Right kidney (tissue), 1 donor: ENCODE results near the gene MYO3B.
"Not testable (repeated sequence)": the region's sequence is repeated elsewhere in the genome, so short reads cannot be mapped to it uniquely, and the experiment has no call there.

Experiments
- DNase-seq: peaks from one replicate; pipeline ENCODE4 v3.0.0-alpha.2; 2016

The MYO3B gene

DNA sequence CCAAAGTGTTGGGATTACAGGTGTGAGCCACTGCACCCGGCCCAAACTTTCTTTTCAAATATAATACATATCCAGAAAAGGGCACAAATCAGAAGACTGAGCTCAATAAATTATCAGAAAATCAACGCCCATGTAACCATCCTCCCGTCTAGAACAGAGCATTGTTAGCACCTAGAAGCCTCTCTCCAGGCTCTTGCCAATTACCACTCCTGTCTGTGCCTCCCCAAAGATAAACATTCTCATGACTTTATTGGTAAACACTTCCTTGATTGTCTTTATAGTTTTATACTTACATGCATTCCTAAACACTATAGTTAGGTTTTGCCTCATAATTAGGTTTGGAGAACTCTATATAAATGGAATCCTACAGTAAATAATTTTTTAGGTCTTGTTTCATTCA is 478.7 kb downstream of the MYO3B start:
- DNase-seq = no peak

DNA sequence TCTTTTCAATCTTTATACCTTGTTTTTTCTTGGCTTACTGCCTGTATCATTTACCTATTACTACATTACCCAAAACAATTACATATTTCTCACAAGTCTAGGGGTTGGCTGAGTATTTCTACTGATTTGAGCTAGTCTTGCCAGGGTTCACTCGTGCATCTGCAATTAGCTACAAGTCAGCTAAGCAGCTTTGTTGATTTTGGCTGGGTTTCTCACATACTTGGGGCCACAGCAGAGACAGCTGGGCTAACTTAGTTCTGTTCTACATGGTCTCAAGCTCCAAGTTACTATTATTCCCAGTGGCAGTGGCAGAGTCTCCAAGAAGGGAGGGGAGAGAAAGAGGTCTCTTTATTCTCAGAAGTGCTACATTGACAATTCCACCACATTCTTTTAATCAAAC is 482.5 kb downstream of the MYO3B start:
- no peak for DNase-seq

DNA sequence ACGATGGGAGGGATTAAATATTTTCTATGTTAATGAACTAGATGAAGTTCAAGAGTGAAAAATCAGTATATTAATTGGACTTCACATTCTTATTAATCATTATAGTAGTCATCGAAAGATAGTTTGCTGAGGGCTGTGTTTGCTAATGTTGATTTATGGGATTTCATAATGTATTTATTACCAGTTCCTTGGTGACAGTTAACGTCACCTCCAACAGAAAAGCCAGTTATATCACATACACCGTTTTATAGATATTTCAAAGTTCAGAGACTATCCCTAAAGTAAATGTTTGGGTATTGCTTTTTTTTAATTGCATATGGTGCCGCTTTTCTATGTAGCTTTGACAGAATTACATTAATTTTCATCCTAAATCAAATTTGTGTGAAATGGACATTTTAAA is 487.8 kb downstream of the MYO3B start:
- no peak for DNase-seq

DNA sequence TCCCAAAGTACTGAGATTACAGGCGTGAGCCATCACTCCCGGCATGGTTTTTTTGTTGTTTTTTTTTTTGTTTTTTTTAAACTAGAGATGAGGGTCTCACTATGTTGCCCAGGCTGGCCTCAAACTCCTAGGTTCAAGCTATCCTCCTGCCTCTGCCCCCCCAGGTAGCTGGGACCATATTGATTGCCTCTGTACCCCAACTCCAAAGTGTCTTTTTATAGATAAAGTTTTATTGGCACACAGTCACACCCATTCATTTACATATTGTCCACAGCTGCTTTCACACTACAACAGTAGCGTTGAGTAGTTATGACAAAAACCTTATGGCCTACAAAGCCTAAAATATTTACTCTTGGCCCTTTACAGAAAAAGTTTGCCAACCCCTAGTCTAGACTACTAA is 492.0 kb downstream of the MYO3B start:
- DNase-seq = no peak

DNA sequence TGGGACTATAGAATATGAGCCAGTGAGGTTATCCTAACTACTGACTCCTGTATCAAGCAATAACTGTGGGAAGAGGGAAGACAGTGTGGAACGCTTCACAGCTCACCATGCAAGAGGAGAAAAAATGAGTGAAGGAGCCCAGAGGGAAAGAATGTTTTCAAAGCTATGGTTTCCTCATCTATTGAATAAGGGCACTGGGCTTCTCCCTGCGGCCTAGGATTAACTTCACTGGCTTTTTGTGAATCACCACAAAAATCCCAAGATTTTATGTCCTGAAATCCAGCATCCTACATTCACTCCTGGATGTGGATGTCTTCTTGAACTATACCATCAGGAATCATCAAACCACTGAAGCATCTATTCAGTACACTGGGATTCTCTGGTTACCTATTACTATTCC is 492.7 kb downstream of the MYO3B start:
- DNase-seq = no peak

DNA sequence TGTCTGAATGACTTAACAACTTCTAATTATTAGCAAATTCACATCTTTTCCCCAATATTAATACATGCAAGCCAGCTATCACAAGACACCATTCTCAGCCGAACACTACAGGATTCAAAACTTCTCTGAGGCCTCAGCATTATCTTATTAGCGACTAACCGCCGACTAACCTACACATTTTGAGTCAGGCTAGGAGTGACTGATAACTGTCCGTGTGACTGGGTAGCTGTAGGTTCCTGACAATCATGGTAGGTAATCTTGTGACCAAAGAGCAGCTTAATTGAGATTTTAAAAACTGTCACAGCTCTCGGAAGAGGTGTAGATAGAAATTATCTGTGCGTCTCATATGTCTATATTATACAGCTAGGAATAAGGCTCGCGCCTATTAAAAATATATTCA is 493.1 kb downstream of the MYO3B start:
- no peak for DNase-seq

DNA sequence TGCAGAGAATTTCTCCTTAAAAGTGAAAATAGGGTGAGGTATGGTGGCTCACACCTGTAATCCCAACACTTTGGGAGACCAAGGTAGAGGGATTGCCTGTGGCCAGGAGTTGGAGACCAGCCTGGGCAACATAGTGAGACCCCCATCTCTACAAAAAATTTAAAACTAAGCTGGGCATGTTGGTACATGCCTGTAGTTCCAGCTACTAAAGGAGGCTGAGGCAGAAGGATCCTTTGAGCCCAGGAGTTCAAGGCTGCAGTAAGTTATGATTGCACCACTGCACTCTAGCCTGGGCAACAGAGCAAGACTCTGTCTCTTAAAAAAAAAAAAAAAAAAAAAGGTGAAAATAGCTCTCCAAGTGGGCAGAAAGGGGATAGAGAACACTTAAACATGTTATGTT is 496.3 kb downstream of the MYO3B start:
- not testable (repeated sequence) for DNase-seq

DNA sequence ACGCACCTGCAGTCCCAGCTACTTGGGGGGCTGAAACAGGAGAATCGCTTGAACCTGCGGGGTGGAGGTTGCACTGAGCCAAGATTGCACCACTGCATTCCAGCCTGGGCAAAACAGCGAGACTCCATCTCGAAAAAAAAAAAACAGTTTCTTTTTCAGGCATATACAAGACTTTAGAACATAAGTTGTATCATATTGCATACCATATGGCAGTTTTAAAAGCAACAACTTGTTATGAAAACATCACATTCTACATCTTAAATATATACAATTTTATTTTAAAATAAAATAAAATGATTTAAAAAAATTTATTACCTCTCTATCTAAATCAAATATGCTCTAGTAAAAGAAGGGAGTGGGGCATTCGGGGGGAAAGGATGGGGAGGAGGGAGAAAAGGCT is 497.8 kb downstream of the MYO3B start:
- no peak for DNase-seq

DNA sequence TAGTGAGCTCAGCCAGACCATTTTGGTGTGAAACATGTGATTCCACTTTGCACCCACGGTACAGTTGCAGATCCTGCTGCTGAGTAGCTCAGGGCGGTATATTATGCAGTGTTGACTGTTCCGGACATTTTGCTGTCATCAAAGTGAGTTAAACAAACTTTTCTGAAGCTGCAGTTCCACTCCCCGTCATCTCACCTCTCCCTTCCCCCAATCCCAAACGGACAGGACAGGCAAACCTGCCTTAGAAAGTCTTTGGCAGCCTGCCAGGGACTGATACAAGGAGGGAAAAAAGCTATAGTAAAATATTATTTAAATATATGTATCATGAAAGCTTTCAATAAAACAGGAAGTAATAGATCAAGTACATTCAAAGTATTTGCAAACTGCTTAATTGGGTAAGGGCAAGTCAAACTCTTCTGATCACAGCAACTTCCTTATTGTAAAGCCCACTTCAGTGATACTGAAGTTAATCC is 501.7 kb downstream of the MYO3B start:
- DNase-seq = no peak

DNA sequence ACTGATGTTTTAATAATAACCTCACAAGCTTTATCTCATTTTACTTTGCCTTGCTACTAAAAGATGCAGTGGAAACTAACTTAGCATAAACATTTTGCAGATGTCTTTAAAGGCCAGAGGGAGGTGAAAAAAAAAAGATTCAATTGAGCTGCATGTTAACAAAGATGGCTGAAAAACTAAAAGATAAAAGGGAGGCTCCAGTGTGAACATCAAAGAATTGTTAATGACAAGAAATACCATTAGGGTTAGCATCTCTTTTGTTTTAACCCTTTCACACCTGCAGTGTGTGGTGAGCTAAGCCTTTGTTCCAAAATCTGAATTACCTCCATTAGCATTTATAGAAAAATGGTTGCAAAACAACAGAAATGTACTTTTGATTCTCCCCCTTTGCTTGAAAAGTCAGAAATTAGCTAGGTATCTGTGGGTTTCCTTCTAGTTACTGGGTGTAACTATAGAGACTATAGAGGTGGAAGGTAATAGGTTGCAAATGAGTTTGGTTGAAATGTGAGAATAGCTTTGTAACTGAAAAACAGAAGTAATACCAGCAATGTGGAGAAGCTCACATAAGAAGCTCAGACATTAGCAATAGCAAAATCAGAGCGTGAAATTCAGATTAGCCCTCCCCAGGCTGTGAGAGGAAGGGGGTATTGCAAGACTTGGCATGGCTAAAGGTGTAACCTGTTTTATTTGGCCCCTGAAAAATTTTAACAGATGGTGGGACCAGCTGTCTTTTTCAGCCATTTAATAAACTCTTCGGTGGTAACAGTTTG is 502.4 kb downstream of the MYO3B start:
- DNase-seq = no peak

DNA sequence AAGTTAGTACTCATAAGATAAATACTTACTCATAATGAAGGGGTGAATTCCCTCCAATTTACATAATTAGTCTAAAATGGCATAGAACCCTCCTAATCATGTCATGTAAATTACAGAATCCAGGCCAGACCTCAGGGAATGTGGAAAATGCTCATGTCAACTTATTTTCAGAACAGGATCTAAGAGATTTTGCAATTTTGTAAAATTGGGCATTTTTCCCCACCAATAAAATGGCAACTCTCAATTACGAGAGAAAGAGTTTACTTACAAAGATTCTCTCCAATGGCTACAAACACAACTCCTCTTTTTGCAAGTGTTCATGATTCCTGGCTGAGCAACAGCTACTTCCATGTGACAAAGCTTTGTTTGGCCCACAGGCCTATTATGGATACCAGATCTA is 503.4 kb downstream of the MYO3B start:
- DNase-seq = no peak

DNA sequence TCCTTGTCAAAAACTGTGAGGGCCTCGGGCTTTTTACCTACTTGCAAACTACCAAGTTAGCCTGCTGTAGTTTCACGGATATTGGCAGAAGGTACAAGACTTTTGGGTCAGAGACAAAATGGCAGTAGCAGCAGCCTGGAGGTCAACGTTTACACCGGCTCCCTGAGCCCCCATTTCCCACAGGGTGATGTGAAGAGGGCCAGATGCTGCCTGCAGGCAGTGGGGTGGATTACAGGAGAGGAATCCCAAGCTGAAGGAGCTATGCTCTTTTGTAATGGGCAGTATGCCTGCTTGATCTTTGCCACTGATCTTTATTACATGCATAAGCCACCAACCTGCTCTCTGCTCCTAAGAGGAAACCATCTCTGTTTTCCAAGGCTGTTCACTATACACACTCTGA is 507.6 kb downstream of the MYO3B start:
- no peak for DNase-seq

DNA sequence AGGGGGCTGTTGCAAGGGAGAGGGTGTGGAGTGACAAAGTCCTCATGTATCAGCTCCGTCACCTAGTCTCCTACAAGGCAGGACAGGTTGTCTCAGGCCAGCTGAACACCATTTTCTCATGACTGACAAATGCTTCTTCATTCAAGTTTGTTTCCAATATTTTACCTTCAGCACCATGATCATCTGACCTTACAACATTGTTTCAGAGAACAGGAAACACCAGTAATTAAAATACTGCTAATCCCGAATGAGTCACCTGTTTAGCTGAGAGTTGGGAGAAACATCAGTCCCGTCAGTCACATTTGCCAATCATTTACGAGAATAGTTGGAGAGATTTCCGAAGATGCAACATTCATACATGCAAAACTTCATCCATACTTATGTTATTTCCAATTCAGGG is 511.5 kb downstream of the MYO3B start:
- DNase-seq = no peak

DNA sequence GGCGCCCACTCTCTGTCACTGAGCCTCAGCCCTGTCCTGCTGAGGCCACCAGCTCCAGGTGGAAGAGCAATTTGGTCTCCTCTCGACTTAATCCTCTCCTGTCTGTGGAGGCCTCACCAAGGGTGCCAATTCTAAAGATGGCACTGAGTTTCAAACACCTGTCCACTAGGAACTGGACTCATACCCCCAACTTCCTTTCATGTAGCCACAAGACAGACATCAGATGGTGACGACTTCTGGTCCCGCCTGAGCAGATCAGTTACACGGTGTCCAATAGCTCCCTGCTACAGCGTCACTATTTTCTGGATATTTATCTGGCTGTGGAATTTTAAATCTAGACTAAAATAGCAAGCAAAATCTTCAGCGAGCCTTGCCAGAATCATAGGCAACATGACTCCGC is 512.7 kb downstream of the MYO3B start:
- DNase-seq = no peak

DNA sequence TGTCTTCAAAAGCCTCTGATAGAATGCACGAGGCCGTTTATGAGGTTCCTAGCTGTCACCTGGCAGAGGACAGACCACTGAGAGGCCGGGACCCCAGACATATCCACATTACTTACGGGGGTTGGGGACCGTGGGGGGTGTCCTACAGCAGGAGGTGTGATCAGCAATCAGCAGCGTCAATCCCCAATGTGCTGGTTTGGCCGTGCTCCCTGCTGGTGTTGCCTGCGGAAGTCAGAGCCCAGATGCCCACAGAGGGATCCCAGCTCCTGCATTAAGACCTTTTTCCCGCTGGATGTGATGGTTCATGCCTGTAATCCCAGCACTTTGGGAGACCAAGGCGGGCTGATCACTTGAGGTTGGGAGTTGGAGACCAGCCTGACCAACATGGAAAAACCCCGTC is 516.4 kb downstream of the MYO3B start:
- no peak for DNase-seq

DNA sequence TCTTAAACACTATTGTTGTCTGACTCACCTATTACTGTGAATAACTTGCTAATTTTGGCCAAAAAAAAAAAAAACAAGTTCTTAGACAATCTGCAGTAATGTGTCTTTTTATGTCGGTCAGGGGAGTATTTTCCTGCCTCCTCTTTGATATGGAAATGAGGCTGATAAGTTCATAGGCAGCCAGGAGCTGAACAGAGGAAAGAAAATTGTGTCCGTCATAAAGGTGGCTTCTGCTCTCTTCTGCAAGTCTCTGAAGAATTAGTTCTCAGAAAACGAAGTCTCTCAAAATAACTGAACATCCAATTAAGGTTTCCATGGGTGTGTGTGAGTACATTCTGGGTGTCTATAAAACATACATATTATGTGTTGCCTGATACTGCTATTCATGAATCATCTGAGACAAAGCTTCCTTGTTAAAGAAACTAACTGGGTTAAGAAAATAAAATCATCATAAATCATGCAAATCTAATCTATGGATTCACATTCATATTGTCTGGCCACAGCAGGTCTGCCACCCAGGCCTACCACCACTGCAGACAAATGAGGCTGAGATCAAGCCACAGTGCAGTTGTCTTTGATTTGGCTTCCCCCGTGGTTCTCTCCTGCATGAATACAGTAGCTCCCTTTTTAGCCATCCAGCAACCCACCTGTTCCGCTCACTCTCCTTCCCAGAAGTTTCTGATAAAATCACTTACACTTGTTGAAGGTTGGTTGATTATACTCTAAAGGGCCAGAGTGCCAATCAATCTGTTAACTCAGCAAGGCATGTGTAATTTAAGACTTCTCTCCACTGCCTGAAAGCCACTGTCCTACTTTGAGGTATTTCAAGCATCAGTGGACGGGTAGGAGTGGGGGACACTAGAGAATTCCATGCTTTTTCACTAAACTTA is 517.8 kb downstream of the MYO3B start:
- DNase-seq = no peak

DNA sequence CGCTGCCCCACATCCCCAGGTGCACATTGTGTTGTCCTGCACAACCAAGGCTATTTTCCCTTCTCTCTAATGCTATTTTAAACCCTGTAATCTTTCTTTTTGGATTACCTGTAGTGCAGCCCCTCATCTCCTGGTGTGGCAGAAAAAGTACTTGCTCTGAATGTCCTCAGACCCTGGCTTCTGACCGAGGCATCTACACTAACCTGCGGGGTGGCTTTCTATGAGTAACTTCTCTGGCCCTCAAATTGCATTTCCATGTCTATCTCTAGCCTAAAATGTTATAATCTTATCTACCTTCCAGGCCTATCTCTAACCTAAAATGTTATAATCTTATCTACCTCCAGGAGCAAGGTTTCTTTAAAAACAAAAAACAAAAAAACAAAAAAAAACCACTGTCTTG is 519.0 kb downstream of the MYO3B start:
- DNase-seq = no peak

DNA sequence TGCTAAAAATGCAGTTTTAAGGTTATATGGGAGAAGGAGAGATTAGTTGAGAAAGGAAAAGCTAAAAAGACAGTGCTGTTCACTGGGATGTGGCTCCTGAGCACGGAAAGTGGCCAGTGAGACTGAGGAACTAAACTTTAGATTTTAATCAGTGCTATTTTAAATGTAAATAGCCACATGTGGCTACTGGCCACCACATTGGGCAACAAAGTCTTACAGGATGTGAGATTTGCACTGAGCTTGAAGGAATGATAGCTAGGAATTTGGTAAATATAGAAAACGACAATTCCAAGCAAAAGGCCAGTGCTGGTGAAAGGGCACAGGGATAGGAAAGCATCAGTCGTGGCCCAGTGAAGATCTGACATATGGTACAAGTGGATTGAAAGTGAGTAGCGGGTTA is 523.1 kb downstream of the MYO3B start:
- DNase-seq = no peak

DNA sequence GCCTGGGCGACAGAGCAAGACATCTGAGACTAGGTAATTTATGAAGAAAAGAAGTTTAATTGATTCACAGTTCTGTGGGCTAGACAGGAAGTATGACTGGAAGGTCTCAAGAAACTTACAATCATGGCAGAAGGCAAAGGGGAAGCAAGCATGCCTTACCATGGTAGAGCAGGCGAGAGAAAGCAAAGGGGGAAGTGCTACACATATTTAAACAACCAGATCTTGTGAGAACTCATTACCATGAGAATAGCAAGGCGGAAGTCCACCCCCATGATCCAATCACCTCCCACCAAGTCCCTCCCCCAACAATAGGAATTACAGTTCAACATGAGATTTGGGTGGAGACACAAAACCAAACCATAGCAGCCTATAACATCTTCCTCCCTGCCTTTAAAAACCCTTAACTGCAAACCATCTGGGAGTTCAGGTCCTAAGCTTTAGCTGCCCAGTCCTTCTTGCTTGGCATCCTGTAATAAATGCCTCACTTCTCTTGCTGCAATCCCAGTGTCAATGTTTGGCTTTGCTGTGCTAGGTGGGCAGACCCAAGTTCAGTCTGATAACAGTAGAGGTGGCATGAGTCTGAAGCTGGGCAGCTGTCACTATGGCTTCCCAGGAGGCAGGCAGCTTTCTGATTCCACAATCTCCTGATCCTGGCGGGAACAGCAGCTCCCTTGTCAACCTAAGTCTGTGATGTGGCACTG is 526.0 kb downstream of the MYO3B start:
- DNase-seq = no peak
